Thyroid gland (tissue), 4 donors: ENCODE measurements around the gene FURIN. TPM values are rescaled to one million over a fixed set of nuclear protein-coding genes. Genes with fewer than 3 reads are reported as not detected.
A peak's percentile ranks its signal among the peaks of the same experiment; 100 is the strongest.

Experiments
- DNase-seq, 2 donors: peaks; one replicate each; pipeline ENCODE4 v3.0.0-alpha.2; 2019
- H3K27ac ChIP-seq, 3 donors: fragments of 200-600 bp; sonication (generic); 1 replicate in 2 of 3; 2 replicates in 1 of 3; pipeline ENCODE4 v1.5.1; 2016 to 2019; ENCODE audit warnings: mild to moderate bottlenecking in 1 of 3, moderate library complexity in 1 of 3
- H3K27me3 ChIP-seq: fragments of 200-600 bp; sonication (generic); one replicate; pipeline ENCODE4 v1.5.1; 2019
- H3K36me3 ChIP-seq, 2 donors: fragments of 200-600 bp; sonication (generic); one replicate each; pipeline ENCODE4 v1.5.1; 2016 to 2019
- H3K4me1 ChIP-seq, 2 donors: fragments of 200-600 bp; sonication (generic); one replicate each; pipeline ENCODE4 v1.5.1; 2017 to 2019
- H3K4me3 ChIP-seq, 3 donors: fragments of 200-600 bp; sonication (generic); replicated peaks in 1 of 3; 1 replicate in 2 of 3; 2 replicates in 1 of 3; pipeline ENCODE4 v1.5.1; 2016; ENCODE audit warnings: mild to moderate bottlenecking in 1 of 3
- H3K9me3 ChIP-seq: fragments of 200-600 bp; sonication (generic); one replicate; pipeline ENCODE4 v1.5.1; 2017
- POLR2A ChIP-seq, 2 donors: fragments of 450-650 bp; IDR thresholded peaks; one replicate each; pipeline ENCODE4 v1.6.1; 2017; ENCODE audit warnings: antibody characterized with exemption in 2 of 2, mild to moderate bottlenecking in 2 of 2, moderate library complexity in 1 of 2
- WGBS, 2 donors: methylation state at CpG; one replicate each; pipeline ENCODE4 v1.1.5; 2017; 5-methylcytosine and 5-hydroxymethylcytosine counted together
- intact Hi-C: fragments of 100-400 bp; cut with DNase I; formaldehyde crosslinking; loops from one replicate; pipeline ENCODE4 v1.15.1; 2023
- total RNA-seq, 4 donors: library from RNA; depleted of rRNA; stranded (reverse); fragments of >200 nt; gene quantifications; one replicate each; pipeline ENCODE4 v1.2.3, GENCODE V29; 2016
- TF ChIP-seq, protein P1 (sequence below), 6 experiments: fragments of 200-600 bp in 3 of 6; fragments of 450-650 bp in 3 of 6; sonication (generic) in 3 of 6; IDR thresholded peaks; one replicate each; pipeline ENCODE4 v1.5.1; 2016 to 2019; ENCODE audit warnings: antibody characterized with exemption in 6 of 6, mild to moderate bottlenecking in 2 of 6, inconsistent platforms in 1 of 6, moderate library complexity in 1 of 6

Gene FURIN
- total RNA-seq, 4 donors from 2014 or later: 88.6 to 128 (median 102) TPM

DNA sequence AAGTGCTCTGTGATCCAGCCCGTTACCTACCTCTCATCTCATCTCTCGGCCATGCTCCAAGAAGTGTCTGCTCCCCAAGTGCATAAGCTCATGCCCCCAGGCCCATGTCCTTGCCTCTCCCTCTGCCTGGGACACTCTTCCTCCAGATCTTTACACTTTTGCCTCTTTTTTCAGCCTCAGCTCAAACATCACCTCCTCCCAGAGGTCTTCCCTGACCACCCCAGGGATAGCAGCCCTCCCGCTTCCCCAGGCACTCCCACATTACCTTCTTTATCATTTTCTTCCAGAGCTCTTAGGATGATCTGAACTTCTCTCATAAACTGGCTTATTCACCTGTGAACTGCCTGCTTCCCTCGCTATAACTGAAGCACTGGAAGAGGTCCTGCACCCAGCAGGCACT lies 2.7 kb upstream of the FURIN start:
- intact Hi-C loops: no loop called here

DNA sequence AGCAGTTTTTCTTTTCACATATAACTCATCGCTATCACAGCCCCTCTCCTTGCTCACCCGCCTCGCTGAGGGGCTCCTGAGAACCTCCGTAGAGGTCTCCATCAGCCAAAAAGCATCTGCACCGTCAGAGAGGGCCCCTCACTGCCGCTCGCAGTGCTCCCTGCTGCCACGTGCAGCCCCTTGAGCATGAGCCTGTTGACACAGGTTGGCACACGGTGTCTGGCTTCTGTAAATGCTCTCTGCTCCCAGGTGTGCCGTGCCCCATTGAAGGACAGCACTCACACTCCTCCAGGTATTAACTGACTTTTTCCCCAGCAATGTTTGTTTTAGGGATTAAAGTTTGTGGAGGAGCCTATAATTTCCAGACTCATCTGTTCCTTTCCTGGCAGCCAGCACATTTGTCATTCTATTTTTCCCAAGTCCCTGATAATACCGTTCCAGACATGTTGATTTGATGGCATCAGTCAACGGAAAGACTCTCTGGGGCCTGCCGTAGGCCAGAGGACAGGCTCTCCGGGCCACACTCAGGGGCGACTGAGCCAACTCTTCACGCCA lies 2.1 kb upstream of the FURIN start:
- Histone ChIP-seq H3K36me3 (no peaks in the 10 kb centered on the region), H3K27ac (peak overlapping the region; percentile 47 to 99 (median 82)), H3K4me1 (peaks cover 53 to 67% of the 10 kb centered on the region in 2 donors), H3K4me3 (no peak overlapping the region), H3K27me3 (no peaks in the 10 kb centered on the region), H3K9me3 (no peaks in the 10 kb centered on the region)
- TF ChIP-seq POLR2A (IDR thresholded peaks at IDR 0.05): peak in 1 of 2 donors; percentile 40
- TF ChIP-seq, protein P1, sequence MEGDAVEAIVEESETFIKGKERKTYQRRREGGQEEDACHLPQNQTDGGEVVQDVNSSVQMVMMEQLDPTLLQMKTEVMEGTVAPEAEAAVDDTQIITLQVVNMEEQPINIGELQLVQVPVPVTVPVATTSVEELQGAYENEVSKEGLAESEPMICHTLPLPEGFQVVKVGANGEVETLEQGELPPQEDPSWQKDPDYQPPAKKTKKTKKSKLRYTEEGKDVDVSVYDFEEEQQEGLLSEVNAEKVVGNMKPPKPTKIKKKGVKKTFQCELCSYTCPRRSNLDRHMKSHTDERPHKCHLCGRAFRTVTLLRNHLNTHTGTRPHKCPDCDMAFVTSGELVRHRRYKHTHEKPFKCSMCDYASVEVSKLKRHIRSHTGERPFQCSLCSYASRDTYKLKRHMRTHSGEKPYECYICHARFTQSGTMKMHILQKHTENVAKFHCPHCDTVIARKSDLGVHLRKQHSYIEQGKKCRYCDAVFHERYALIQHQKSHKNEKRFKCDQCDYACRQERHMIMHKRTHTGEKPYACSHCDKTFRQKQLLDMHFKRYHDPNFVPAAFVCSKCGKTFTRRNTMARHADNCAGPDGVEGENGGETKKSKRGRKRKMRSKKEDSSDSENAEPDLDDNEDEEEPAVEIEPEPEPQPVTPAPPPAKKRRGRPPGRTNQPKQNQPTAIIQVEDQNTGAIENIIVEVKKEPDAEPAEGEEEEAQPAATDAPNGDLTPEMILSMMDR (IDR thresholded peaks at IDR 0.05): no peak
- DNase-seq: peak; percentile 88 to 90
- intact Hi-C loops: no loop called here
- 34 to 45% methylated on average over 16 of the region's 16 CpGs for WGBS, 2 donors

More for the DNA sequence above, 2.7 kb upstream of the FURIN start:
- H3K36me3 ChIP-seq: no peaks in the 10 kb centered on the region
- no peak for DNase-seq
- H3K27ac ChIP-seq: peak overlapping the region; percentile 47 to 99 (median 82)
- no peaks in the 10 kb centered on the region for H3K9me3 ChIP-seq
- TF ChIP-seq, protein P1 (IDR thresholded peaks at IDR 0.05): no peak
- no peak for TF ChIP-seq POLR2A (IDR thresholded peaks at IDR 0.05)
- H3K27me3 ChIP-seq: no peaks in the 10 kb centered on the region
- WGBS, 2 donors: 81% methylated on average over 4 of the region's 4 CpGs
- no peak overlapping the region for H3K4me3 ChIP-seq
- peaks cover 50 to 65% of the 10 kb centered on the region in 2 donors for H3K4me1 ChIP-seq

DNA sequence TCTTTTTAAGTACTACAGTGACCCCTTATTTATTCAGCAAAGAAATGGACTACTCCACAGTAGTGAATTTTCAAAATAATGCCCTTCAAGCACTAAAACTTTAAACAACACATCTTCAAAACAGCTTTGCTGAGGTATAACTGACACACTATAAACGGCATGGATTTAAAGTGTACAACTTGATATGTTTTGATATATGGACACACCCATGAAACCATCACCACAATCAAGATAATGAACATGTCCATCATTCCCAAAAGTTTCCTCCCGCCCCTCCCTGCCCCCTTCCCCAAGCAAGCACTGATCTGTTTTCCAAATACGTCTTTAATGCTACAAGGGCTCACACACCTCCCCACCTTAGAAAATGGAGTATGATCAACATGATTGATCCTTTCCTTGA lies 1.6 kb upstream of the FURIN start:
- WGBS, 2 donors: 73 to 80% methylated on average over 3 of the region's 3 CpGs

DNA sequence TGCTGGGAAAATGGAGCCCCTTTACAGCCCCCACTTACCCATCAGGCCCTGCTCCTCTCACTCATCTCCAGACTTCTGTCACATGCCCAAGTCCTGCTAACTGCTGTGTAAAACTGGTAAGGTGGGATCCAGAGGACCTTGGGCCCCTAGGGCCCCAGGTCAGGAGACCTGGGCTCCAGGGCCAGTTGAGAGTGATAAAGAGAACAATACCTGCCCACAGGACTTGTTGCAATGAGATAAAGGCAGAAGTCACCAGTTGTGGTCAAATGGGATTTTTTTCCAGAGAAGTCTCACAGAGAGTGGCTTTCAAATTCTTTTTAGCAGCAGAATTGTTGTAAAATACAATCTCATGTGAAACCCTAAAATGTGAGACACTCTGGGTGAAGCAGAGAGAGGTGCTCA lies 753 bp downstream of the FURIN start:
- H3K27ac ChIP-seq: peak overlapping the region; percentile 90 to 99 (median 97)
- H3K4me3 ChIP-seq: no peak overlapping the region
- H3K9me3 ChIP-seq: no peaks in the 10 kb centered on the region
- DNase-seq: no peak
- no peaks in the 10 kb centered on the region for H3K27me3 ChIP-seq
- no peaks in the 10 kb centered on the region for H3K36me3 ChIP-seq
- intact Hi-C loops: no loop called here
- H3K4me1 ChIP-seq: peaks cover 66 to 73% of the 10 kb centered on the region in 2 donors
- TF ChIP-seq, protein P1 (IDR thresholded peaks at IDR 0.05): no peak
- no peak for TF ChIP-seq POLR2A (IDR thresholded peaks at IDR 0.05)

More for the DNA sequence above, 1.6 kb upstream of the FURIN start:
- no peak for DNase-seq
- Histone ChIP-seq H3K27ac (peak overlapping the region; percentile 47 to 99 (median 82)), H3K4me3 (no peak overlapping the region), H3K9me3 (no peaks in the 10 kb centered on the region), H3K27me3 (no peaks in the 10 kb centered on the region), H3K4me1 (peaks cover 53 to 67% of the 10 kb centered on the region in 2 donors), H3K36me3 (no peaks in the 10 kb centered on the region)
- no peak for TF ChIP-seq POLR2A (IDR thresholded peaks at IDR 0.05)
- TF ChIP-seq, protein P1 (IDR thresholded peaks at IDR 0.05): no peak
- intact Hi-C loops: no loop called here

DNA sequence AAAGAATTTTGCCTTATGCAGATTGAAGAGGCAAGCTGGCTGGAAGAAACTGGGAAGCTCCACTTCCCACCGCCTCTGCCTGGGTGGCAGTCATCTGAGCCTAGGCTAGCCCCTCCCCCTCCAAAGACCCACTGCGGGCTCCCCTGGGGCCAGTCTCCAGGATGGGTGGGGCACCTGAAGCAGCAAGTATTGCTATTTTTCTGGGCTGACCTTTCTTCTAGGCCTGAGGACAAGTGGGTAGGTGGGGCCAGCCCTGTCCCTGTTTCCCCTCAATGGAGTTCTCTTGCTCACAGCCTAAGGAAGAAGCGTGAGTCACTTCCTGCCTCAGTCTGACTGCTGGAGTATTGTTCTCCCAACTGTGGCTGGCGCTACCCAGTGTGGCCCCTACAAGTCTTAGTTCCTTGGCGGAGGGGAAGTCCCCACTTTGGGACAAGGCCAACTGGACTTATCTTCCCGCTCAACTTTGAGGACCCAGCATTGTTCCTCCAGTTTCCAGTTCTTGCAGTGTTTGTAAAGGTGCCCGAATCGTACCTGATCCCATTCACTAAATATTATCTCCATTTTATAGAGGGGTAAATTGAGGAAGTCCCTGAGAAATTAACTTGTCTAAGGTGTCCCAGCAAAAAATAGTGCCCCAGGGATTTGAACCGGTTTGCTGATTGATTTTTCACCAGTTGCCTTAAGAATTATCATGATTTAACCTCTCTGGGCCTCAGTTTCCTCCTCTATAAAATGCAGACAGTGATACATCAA lies 1.4 kb downstream of the FURIN start:
- no peaks in the 10 kb centered on the region for H3K27me3 ChIP-seq
- H3K4me1 ChIP-seq: peaks cover 71 to 76% of the 10 kb centered on the region in 2 donors
- H3K4me3 ChIP-seq: peak overlapping the region in 1 of 3 donors; percentile 95
- WGBS, 2 donors: 38 to 39% methylated on average over 9 of the region's 9 CpGs
- H3K9me3 ChIP-seq: no peaks in the 10 kb centered on the region
- DNase-seq: peak; percentile 81 to 88
- intact Hi-C loops: no loop called here
- H3K27ac ChIP-seq: peak overlapping the region; percentile 90 to 99 (median 97)
- TF ChIP-seq POLR2A (IDR thresholded peaks at IDR 0.05): peak in 1 of 2 donors; percentile 54
- TF ChIP-seq, protein P1 (IDR thresholded peaks at IDR 0.05): no peak
- H3K36me3 ChIP-seq: no peaks in the 10 kb centered on the region
